ENCODE measurements around the gene SNTN.

The SNTN gene

GRCh38 chr3:63679186-63679585 is 26.7 kb downstream of the SNTN start:
- no peak for DNase-seq

- no peak for DNase-seq
Observed at GRCh38 chr3:63684081-63684480, 31.6 kb downstream of the SNTN start.

DNA sequence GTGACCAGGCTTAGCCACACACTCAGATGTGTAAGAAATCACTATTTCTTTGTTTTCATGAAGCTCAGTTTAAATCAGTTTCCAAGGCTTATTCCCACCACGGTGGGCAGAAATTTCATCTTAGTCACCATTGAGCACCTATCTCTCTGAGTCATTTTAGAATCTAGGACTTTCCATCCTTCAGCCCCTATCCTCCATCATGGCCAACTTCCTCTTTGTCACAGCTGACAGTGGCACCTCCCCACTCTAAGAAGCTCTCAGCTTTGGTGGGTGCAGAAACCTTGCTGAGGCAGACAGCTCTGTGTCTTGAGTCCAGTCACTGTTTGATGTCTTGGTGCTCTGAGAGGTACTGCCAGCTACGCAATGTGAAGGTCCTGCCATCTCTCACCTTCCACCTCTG is 32.9 kb downstream of the SNTN start:
- DNase-seq = no peak

DNA sequence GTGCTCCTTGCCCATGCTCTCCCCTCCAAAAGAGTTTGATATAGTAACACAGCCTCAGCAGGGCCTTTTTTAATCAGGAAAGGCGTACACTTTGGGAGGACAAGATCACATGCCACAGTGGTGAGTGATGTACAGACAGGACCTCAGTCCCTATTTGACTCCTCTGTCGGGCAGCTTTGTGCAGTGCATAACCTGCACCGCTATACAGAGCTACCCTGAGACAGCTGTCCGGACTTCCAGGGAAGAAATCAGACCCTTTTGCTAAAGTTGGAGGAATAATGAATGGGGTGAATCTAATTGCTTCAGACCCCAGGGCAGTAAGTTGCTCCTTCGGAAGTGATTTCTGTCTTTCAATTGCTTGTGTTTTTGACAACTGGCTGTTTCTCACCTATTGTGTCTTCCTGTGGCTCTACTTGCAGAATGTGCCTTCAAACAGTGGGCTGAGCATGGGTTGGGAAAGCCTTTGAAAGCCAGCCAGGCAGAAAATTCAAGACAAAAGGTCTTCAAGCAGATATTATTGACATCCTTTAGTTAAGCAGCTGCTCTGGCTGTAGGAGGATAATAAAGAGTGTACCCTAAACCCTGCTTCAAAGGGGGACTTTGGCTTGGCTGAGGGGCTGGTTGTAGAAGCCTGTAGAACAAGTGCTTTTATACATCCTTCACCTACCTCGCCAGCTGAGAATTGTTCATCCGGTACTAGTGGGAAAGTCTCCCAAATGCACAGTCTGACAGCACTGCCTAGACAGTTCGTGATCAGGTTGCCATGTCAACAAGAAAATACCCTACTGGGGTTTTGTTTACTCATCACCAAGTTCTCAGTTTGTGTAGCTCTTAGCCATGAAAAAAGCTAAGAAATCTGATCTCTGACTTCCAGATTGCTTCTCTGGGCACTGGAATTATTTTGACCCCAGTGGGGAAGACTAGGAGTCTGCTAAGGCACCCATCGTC is 35.1 kb downstream of the SNTN start:
- DNase-seq = no peak

GRCh38 chr3:63689285-63689684 is 36.8 kb downstream of the SNTN start:
- no peak for DNase-seq

DNA sequence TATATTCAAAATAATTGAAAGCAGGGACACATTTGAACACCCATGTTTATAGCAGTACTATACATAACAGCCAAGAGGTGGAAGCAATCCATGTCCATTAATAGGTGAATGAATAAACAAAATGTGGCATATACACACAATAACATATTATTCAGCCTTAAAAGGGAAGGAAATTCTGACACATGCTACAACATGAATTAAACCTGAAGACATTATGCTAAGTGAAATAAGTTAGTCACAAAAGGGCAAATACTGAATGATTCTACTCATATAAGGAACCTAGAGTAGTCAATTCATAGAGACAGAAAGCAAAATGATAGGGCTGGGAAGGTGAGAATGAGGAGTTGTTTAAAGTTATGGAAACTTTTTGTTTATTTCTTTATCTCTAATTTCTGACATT is 40.9 kb downstream of the SNTN start:
- no peak for DNase-seq

- DNase-seq = no peak
Observed at GRCh38 chr3:63705092-63705645, 52.7 kb downstream of the SNTN start.

GRCh38 chr3:63706321-63707085 is 54.0 kb downstream of the SNTN start:
- no peak for DNase-seq

DNA sequence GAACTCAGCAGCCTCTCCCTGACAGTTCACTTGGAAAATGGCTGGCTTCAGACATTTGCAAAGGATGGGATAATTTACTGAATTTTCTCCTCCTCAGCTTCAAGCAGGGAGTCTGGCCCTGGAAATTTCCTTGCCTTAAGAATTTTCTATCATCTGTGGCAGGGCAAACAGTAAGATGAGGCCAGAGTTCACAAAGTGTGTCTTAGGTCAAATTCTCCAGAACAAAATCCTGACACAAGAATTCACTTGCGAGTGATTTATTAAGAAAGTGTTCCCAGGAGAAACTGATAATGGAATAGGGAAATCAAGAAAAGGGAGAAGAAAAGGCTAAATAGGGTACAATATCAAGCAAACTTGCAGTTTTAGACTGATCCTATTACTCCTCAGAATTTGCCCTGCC is 55.3 kb downstream of the SNTN start:
- no peak for DNase-seq

GRCh38 chr3:63709576-63709975 is 57.1 kb downstream of the SNTN start:
- no peak for DNase-seq
